Esophagus (tissue), 2 donors: ENCODE data around the gene DDIT3. TPM values are rescaled to one million over a fixed set of nuclear protein-coding genes. Genes with fewer than 3 reads are reported as not detected.
A peak's percentile ranks its signal among the peaks of the same experiment; 100 is the strongest.
"Not testable (repeated sequence)": the region's sequence is repeated elsewhere in the genome, so short reads cannot be mapped to it uniquely, and the experiment has no call there.

Experiments used
- H3K27ac ChIP-seq, 2 donors: one replicate each; pipeline ENCODE4 v1.5.1; 2013; ENCODE audit warnings: low read depth in 2 of 2, mild to moderate bottlenecking in 2 of 2, inconsistent platforms in 1 of 2, low read length in 1 of 2, moderate library complexity in 1 of 2
- H3K27me3 ChIP-seq, 2 donors: one replicate each; pipeline ENCODE4 v1.6.1; 2013; ENCODE audit warnings: low read length in 2 of 2, control low read depth in 1 of 2, mild to moderate bottlenecking in 1 of 2; ENCODE audit not compliant: insufficient read depth in 2 of 2, control insufficient read depth in 1 of 2
- H3K36me3 ChIP-seq, 2 donors: one replicate each; pipeline ENCODE4 v1.6.1; 2013; ENCODE audit warnings: low read length in 1 of 2; ENCODE audit not compliant: control insufficient read depth in 2 of 2, insufficient read depth in 2 of 2
- H3K4me1 ChIP-seq, 2 donors: one replicate each; pipeline ENCODE4 v1.6.1; 2013; ENCODE audit warnings: low read length in 1 of 2; ENCODE audit not compliant: control insufficient read depth in 2 of 2, insufficient read depth in 2 of 2
- H3K4me3 ChIP-seq, 2 donors: one replicate each; pipeline ENCODE4 v1.5.1; 2013; ENCODE audit warnings: low read length in 2 of 2, mild to moderate bottlenecking in 2 of 2, low read depth in 1 of 2, moderate library complexity in 1 of 2
- H3K9me3 ChIP-seq, 2 donors: one replicate each; pipeline ENCODE4 v1.6.1; 2013; ENCODE audit warnings: mild to moderate bottlenecking in 2 of 2, low read depth in 1 of 2, low read length in 1 of 2, moderate library complexity in 1 of 2; ENCODE audit not compliant: control insufficient read depth in 2 of 2, insufficient read depth in 1 of 2
- WGBS, 2 donors: extraction: QIAGEN DNeasy Blood & Tissue Kit; methylation state at CpG; one replicate each; pipeline ENCODE4 v1.1.7; 2013; 5-methylcytosine and 5-hydroxymethylcytosine counted together
- polyA plus RNA-seq, 2 donors: library from polyadenylated mRNA; stranded (reverse); fragments of 200-250 nt; gene quantifications; one replicate each; pipeline ENCODE4 v1.2.3, GENCODE V29; 2013
- donor health status: healthy with polysubstance abuse.
- donor health status: Bipolar disorder and iron deficiency.

DDIT3 gene
- 10 to 100 TPM; 19.8 to 30.7 TPM for polyA plus RNA-seq

GRCh38 chr12:57520053-57520818 lies at the start of gene DDIT3:
Gene DDIT3, minus strand, starts transcription at chr12:57520514. Its CDS starts 3,108 bp downstream, at chr12:57517406.
- Histone ChIP-seq H3K9me3 (no peaks in the 10 kb centered on the region), H3K27me3 (no peaks in the 10 kb centered on the region), H3K4me3 (peak within 1 kb of the TSS; percentile 80 to 97), H3K27ac (peak within 1 kb of the TSS; percentile 97 to 99), H3K4me1 (peaks cover under 1 to 15% of the 10 kb centered on the region in 2 donors), H3K36me3 (peaks cover 15% of the 10 kb centered on the region in 2 donors)
- WGBS, 2 donors, result 1% methylated on average over 49 to 51 of the region's 52 CpGs

- Histone ChIP-seq H3K36me3 (no peaks in the 10 kb centered on the region), H3K9me3 (no peaks in the 10 kb centered on the region), H3K27ac (no peak overlapping the region), H3K27me3 (no peaks in the 10 kb centered on the region), H3K4me1 (no peaks in the 10 kb centered on the region), H3K4me3 (no peak overlapping the region)
- 89 to 90% methylated on average over 18 of the region's 18 CpGs for WGBS, 2 donors
These were observed 49.5 kb upstream of the DDIT3 start for GRCh38 chr12:57569858-57570257.

- H3K4me3 ChIP-seq, result no peak overlapping the region
- H3K4me1 ChIP-seq, result no peaks in the 10 kb centered on the region
- H3K9me3 ChIP-seq, result no peaks in the 10 kb centered on the region
- no peak overlapping the region for H3K27ac ChIP-seq
- 78 to 82% methylated on average over 6 of the region's 6 CpGs for WGBS, 2 donors
- H3K36me3 ChIP-seq, result no peaks in the 10 kb centered on the region
- H3K27me3 ChIP-seq, result no peaks in the 10 kb centered on the region
These were observed 48.5 kb upstream of the DDIT3 start for GRCh38 chr12:57568838-57569237.

GRCh38 chr12:57564178-57564740 lies 43.9 kb upstream of the DDIT3 start:
- WGBS, 2 donors, result 81 to 85% methylated on average over 7 of the region's 7 CpGs
- no peaks in the 10 kb centered on the region for H3K27me3 ChIP-seq

GRCh38 chr12:57563358-57563757 lies 43.0 kb upstream of the DDIT3 start:
- Histone ChIP-seq H3K4me1 (no peaks in the 10 kb centered on the region), H3K27me3 (no peaks in the 10 kb centered on the region), H3K27ac (no peak overlapping the region), H3K36me3 (no peaks in the 10 kb centered on the region), H3K4me3 (no peak overlapping the region), H3K9me3 (no peaks in the 10 kb centered on the region)
- 68 to 69% methylated on average over 4 of the region's 4 CpGs for WGBS, 2 donors

More at GRCh38 chr12:57564178-57564740, 43.9 kb upstream of the DDIT3 start:
- Histone ChIP-seq H3K27ac (no peak overlapping the region), H3K4me3 (no peak overlapping the region), H3K9me3 (no peaks in the 10 kb centered on the region), H3K4me1 (no peaks in the 10 kb centered on the region), H3K36me3 (no peaks in the 10 kb centered on the region)

- not testable (repeated sequence) for H3K4me1 ChIP-seq, H3K4me3 ChIP-seq, H3K27me3 ChIP-seq, H3K36me3 ChIP-seq, H3K27ac ChIP-seq, H3K9me3 ChIP-seq
- 52 to 53% methylated on average over 1 of the region's 1 CpG for WGBS, 2 donors
These were observed 40.8 kb upstream of the DDIT3 start for GRCh38 chr12:57561117-57561516.

- Histone ChIP-seq H3K36me3 (no peaks in the 10 kb centered on the region), H3K9me3 (no peaks in the 10 kb centered on the region), H3K27me3 (no peaks in the 10 kb centered on the region), H3K4me3 (no peak overlapping the region), H3K27ac (no peak overlapping the region), H3K4me1 (no peaks in the 10 kb centered on the region)
- WGBS, 2 donors, result 87 to 93% methylated on average over 2 of the region's 2 CpGs
These were observed 40.2 kb upstream of the DDIT3 start for GRCh38 chr12:57560516-57560915.

- Histone ChIP-seq H3K27me3 (no peaks in the 10 kb centered on the region), H3K9me3 (no peaks in the 10 kb centered on the region), H3K4me3 (no peak overlapping the region), H3K4me1 (no peaks in the 10 kb centered on the region), H3K27ac (no peak overlapping the region), H3K36me3 (no peaks in the 10 kb centered on the region)
- WGBS, 2 donors, result 86% methylated on average over 4 of the region's 4 CpGs
These were observed 38.5 kb upstream of the DDIT3 start for GRCh38 chr12:57558864-57559263.

- H3K4me1 ChIP-seq, result peaks cover 0 to 2% of the 10 kb centered on the region in 2 donors
- H3K27me3 ChIP-seq, result no peaks in the 10 kb centered on the region
- 93 to 100% methylated on average over 1 of the region's 1 CpG for WGBS, 2 donors
- no peaks in the 10 kb centered on the region for H3K9me3 ChIP-seq
- H3K36me3 ChIP-seq, result no peaks in the 10 kb centered on the region
- H3K27ac ChIP-seq, result no peak overlapping the region
- no peak overlapping the region for H3K4me3 ChIP-seq
These were observed 34.6 kb upstream of the DDIT3 start for GRCh38 chr12:57554897-57555296.

- Histone ChIP-seq H3K36me3 (no peaks in the 10 kb centered on the region), H3K27ac (no peak overlapping the region), H3K27me3 (no peaks in the 10 kb centered on the region), H3K4me3 (no peak overlapping the region), H3K4me1 (peaks cover 2% of the 10 kb centered on the region in 2 donors), H3K9me3 (no peaks in the 10 kb centered on the region)
- 96 to 97% methylated on average over 2 of the region's 2 CpGs for WGBS, 2 donors
These were observed 34.1 kb upstream of the DDIT3 start for GRCh38 chr12:57554453-57554852.
